ENCODE results near the gene EGLN2.
"Not testable (repeated sequence)": the region's sequence is repeated elsewhere in the genome, so short reads cannot be mapped to it uniquely, and the experiment has no call there.

Gene EGLN2

GRCh38 chr19:40802300-40803169 is 3.5 kb downstream of the EGLN2 start:
- no peak for DNase-seq

GRCh38 chr19:40803170-40803856 is 4.3 kb downstream of the EGLN2 start:
- DNase-seq = no peak

- no peak for DNase-seq
Observed at GRCh38 chr19:40803857-40804782, 5.1 kb downstream of the EGLN2 start.

GRCh38 chr19:40804783-40805242 is 5.8 kb downstream of the EGLN2 start:
- DNase-seq = no peak

DNA sequence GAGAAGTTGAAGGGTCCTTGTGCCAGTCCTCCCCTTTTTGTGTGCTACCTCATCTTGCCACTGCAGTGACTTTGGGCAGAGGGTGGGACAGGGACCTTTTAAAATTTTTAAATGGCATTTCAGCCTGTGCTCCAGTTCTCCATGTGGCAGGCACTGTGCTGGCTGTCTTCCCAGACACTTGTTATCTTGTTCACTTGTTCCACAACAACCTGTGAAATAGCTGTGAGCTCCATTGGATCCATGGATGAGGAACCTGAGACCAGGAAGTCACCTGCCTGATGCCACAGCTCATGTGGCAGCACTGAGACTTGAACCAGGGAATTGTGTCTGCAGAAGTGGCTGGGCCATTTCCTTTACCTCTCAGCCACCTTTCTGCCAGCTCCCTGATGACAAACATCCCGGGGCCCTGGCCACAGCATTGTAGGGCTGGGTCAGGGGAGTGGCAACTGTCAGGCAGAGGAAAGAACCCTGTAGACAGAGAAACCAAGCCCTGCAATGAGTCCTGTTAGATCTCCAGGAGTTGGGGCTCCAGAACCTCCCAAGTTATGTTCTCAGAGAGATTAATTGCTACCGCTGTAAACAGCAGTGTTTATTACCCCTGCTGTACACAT is 6.4 kb downstream of the EGLN2 start:
- DNase-seq = no peak

DNA sequence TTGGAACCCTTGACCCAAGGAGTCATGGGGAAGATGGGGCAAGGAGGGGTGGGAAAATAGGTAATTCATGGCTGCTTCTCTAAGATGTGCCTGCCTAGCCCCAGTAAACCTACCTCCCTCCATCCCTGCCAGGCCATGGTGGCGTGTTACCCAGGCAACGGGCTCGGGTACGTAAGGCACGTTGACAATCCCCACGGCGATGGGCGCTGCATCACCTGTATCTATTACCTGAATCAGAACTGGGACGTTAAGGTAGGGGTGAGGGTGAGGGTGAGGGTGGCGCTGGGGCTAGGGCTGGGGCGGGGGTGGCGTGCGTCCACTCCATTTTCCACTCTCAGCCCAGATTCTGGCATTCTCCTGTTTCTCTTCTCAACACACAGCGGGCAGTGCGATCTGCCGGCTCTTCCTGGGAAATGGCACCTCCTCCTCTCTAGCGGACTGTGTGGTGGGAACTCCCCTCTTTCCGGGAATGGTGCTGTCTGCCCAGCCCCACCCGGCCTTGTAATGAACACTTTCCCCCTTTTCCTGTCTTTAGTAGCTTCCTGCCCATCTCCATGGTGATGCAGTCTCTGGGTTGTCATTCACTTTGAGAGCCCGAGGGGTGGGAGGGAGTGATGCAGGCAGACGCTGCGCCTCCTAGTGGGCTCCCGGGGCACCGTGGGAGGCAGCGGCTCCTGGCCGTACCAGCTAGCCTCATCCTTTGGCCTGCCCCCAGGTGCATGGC is 7.6 kb downstream of the EGLN2 start:
- DNase-seq = peak; percentile 21

- DNase-seq = no peak
Observed at GRCh38 chr19:40807147-40808020, 8.4 kb downstream of the EGLN2 start.

DNA sequence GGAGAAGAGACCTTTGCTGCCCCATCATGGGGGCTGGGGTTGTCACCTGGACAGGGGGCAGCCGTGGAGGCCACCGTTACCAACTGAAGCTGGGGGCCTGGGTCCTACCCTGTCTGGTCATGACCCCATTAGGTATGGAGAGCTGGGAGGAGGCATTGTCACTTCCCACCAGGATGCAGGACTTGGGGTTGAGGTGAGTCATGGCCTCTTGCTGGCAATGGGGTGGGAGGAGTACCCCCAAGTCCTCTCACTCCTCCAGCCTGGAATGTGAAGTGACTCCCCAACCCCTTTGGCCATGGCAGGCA is 9.0 kb downstream of the EGLN2 start:
- DNase-seq = no peak

DNA sequence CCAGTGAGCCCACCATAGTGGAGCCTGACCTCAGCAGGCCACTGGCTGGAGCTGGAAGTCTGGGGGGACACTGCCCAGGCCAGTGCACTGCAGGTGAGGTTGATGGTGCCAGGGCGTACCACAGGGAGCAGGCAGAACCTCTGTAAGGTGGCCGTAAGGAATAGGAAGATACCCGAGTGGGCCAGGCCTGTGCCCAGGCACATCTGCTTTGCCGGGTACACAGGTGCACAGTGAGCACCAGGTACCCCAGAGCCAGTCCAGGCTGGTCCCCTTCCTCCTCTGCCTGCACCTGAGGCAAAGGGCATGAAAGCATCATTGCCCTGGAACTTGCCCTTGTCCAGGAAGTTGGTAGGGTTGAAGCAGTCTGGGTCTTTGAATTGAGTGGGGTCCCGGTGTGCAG is 9.5 kb downstream of the EGLN2 start:
- no peak for DNase-seq

DNA sequence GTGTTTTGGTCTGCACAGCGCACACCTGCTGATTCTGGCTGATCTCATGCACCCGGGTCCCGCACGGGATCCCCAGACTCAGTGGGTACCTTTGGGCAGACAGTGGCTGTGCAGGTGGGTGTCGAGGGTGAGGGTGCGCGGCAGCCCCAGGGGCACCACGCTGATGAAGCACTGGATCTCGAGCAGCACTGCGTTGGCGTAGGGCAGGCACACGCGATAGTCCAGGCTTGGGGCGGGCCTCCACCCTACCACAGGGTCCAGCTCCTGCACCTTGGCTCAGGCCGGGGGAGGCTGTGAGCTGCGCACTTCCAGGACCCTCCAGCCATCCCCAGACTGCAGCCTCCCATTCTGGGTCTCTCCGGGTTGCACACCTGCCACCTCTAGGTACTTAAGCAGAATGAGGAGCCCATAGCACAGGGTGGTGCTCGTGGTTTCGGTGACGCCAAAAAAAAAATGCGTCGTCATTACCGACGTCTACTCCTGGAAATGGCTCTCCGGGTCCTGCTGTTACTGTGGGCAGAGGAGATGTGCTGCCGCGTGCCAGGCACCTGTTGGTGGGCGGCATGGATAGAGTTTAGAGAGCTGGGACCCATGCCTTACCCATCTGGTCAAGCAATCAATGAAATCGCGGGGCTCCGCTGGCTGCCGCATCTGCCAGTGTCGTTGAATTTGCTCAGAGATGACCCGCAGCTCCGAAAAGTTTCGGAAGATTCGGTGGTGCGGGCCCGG is 10.5 kb downstream of the EGLN2 start:
- DNase-seq = no peak

- DNase-seq = no peak
Observed at GRCh38 chr19:40810160-40810559, 11.2 kb downstream of the EGLN2 start.

GRCh38 chr19:40810649-40811408 is 11.8 kb downstream of the EGLN2 start:
- not testable (repeated sequence) for DNase-seq

DNA sequence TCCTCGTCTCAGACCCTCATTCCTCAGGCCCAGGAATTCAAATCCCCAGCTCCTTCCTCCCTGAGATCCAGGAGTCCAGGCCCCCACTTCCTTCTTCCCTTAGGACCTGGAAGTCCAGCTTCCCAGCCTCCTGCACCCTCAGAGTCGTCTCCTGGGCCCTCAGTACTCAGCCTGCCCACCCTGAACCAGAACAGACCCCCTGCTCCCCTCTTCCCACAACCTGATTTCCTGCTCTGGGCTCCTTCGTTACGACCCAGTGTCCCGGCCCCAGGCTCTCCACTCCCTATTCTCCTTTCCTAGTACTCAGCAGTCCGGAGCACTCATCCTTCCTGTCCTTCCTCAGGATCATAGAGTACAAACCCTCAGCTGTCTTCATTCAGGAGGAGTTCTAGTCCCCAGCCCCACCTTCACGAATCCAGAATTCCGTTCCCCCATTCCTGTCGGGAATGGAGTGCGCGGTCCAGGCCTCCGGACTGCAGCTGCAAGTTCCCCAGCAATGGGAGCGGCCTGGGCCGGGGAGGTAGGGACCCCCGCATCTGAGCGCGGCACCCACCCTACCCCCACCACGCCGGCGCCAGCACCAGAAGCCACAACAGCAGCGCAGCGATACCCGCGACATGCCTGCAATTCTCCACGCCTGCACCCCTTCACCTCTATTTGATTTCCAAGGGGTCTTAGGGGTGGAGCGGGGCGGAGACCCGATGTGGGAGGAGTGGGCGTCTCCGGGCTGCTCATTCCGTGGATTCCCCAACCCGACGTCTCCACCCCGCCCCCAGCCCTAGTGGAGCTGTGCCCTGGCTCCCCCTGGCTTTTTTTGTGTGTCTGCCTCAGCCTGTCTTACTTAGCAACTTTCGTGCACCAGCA is 12.7 kb downstream of the EGLN2 start:
- DNase-seq = no peak

- DNase-seq = not testable (repeated sequence)
Observed at GRCh38 chr19:40812571-40812970, 13.6 kb downstream of the EGLN2 start.

GRCh38 chr19:40813182-40813581 is 14.2 kb downstream of the EGLN2 start:
- no peak for DNase-seq

DNA sequence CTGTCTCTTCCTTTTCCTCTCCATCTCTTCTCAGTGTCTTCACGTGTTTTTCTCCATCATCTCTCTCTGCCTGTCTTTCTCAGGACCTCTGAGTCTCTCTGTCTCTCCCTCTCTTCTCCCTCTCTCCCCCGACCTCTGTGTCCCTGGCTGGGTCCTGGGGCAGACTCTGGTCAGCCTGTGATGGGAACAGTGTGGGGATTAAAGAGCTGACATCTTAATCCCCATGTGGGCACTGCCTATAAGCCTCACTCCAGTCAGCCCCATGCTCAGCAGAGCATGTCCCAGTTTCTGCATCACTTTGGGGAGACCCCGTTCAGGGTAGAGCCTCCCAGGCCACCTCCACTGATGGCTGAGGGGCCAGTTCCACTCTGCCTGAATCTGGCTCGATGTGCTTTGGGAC is 16.2 kb downstream of the EGLN2 start:
- no peak for DNase-seq

DNA sequence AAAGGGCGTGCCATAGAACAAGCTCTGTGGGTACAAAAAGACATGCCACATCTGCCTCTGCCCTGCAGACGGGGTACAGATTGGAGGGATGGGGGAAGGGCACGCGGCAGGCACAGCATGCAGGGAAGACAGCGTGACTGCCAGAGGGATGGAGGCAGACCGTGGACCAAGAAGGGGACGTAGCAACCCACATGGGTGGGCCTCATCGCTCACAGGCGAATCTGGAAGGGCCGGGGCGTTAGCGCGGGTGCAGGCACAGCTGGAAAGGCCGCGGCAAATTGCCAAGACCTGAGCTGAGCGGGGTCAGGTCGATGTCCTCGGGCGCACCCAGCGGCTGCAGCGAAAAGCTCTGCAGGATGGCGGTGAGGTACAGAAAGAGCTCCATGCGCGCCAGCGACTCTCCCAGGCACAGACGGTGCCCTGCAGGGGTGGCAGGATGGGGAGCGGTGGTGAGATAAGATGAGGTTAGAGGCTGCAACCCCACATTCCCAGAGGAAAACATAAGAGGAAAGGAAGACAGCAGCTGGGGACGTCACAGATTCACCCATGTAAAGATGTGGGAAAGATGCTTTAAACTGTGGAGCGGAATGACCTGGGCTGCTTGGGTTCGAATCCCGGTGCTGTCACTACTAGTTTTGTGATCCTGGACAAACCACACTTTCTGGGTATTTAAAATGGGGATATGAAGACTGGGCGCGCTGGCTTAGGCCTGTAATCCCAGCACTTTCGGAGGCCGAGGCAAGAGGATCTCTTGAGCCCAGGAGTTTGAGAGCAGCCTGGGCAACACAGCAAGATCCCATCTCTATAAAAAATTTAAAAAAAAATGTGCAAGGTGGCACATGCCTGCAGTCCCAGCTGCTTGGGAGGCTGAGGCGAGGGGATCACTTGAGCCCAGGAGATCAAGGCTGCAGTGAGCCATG is 19.7 kb downstream of the EGLN2 start:
- DNase-seq = not testable (repeated sequence)
